SK-N-SH (cell line): ENCODE measurements around the gene MAPK12. TPM values are rescaled to one million over a fixed set of nuclear protein-coding genes. Genes with fewer than 3 reads are reported as not detected.

Source experiments
- CTCF ChIA-PET: fragments of 300-600, 350-600 bp; formaldehyde crosslinking; extraction: SDS; loops from one replicate; lab custom pipeline; 2021; lab: Yijun Ruan, JAX
- POLR2A ChIA-PET: fragments of 350-600 bp; sonication (Branson Sonifier 250); formaldehyde crosslinking; extraction: SDS; loops from one replicate; lab custom pipeline; 2020; ENCODE audit warnings: antibody characterized with exemption, inconsistent platforms; lab: Yijun Ruan, JAX
- DNase-seq: peaks from one replicate; pipeline ENCODE4 v3.0.0; 2012
- H2AFZ ChIP-seq: fragments of 200-600 bp; sonication (generic); 2 replicates; pipeline ENCODE4 v1.8.1; 2016; ENCODE audit warnings: antibody characterized with exemption, mild to moderate bottlenecking, low read depth
- H3F3A ChIP-seq: fragments of 200-600 bp; sonication (generic); replicated peaks from 2 replicates; pipeline ENCODE3; 2016; ENCODE audit warnings: antibody characterized with exemption, mild to moderate bottlenecking; ENCODE audit not compliant: insufficient read depth
- H3K27ac ChIP-seq, 2 experiments: fragments of 200-500 bp in 1 of 2; fragments of 200-600 bp in 1 of 2; sonication (Bioruptor generic) in 1 of 2; sonication (generic), shearing (Covaris generic) in 1 of 2; 2 replicates each; pipeline versions ENCODE4 v1.5.1 to v1.6.1; 2014 to 2016; ENCODE audit warnings: low read depth in 2 of 2, inconsistent platforms in 1 of 2, low read length in 1 of 2, mild to moderate bottlenecking in 1 of 2, mixed read lengths in 1 of 2
- H3K27me3 ChIP-seq: fragments of 200-600 bp; sonication (generic), shearing (Covaris generic); 2 replicates; pipeline ENCODE4 v1.6.1; 2016; ENCODE audit warnings: mixed run types; ENCODE audit not compliant: insufficient read depth
- H3K36me3 ChIP-seq, 2 experiments: fragments of 200-500 bp in 1 of 2; fragments of 200-600 bp in 1 of 2; sonication (Bioruptor generic) in 1 of 2; sonication (generic) in 1 of 2; replicated peaks in 1 of 2; 2 replicates each; pipeline versions ENCODE3 to v1.5.1; 2014 to 2016; ENCODE audit warnings: low read length in 1 of 2, mild to moderate bottlenecking in 1 of 2; ENCODE audit not compliant: insufficient read depth in 2 of 2, control insufficient read depth in 1 of 2
- H3K4me1 ChIP-seq, 2 experiments: fragments of 200-500 bp in 1 of 2; fragments of 200-600 bp in 1 of 2; sonication (Bioruptor generic) in 1 of 2; sonication (generic), shearing (Covaris generic) in 1 of 2; 2 replicates each; pipeline versions ENCODE4 v1.5.1 to v1.6.1; 2014 to 2016; ENCODE audit warnings: low read depth in 1 of 2, low read length in 1 of 2, mixed run types in 1 of 2; ENCODE audit not compliant: insufficient read depth in 2 of 2, control insufficient read depth in 1 of 2
- H3K4me2 ChIP-seq: fragments of 200-600 bp; sonication (generic), shearing (Covaris generic); 2 replicates; pipeline ENCODE4 v1.6.1; 2017; ENCODE audit warnings: mixed run types
- H3K4me3 ChIP-seq, 2 experiments: fragments of 200-500 bp in 1 of 2; fragments of 200-600 bp in 1 of 2; sonication (Bioruptor generic) in 1 of 2; sonication (generic), shearing (Covaris generic) in 1 of 2; 2 replicates each; pipeline versions ENCODE4 v1.5.1 to v1.8.1; 2014 to 2016; ENCODE audit warnings: low read depth in 2 of 2, inconsistent platforms in 1 of 2, low read length in 1 of 2, mild to moderate bottlenecking in 1 of 2, mixed read lengths in 1 of 2, moderate library complexity in 1 of 2
- H3K79me2 ChIP-seq: fragments of 200-600 bp; sonication (generic); 2 replicates; pipeline ENCODE4 v1.8.1; 2017; ENCODE audit warnings: mild to moderate bottlenecking; ENCODE audit not compliant: insufficient read depth
- H3K9ac ChIP-seq: fragments of 200-600 bp; sonication (generic); 2 replicates; pipeline ENCODE4 v1.6.1; 2017; ENCODE audit warnings: mixed run types
- H3K9me2 ChIP-seq: fragments of 200-600 bp; sonication (generic); 2 replicates; pipeline ENCODE4 v1.6.1; 2017; ENCODE audit warnings: mixed run types
- H3K9me3 ChIP-seq: fragments of 200-600 bp; sonication (generic); 2 replicates; pipeline ENCODE4 v1.6.1; 2017; ENCODE audit warnings: mixed run types, mild to moderate bottlenecking, moderate library complexity
- H4K20me1 ChIP-seq: fragments of 200-600 bp; sonication (generic); 2 replicates; pipeline ENCODE4 v1.6.1; 2017; ENCODE audit warnings: mild to moderate bottlenecking, mixed run types; ENCODE audit not compliant: insufficient read depth
- ELF1 ChIP-seq: IDR thresholded peaks from 2 replicates; pipeline ENCODE4 v1.4.0; 2012
- EP300 ChIP-seq, 2 experiments: IDR thresholded peaks; 2 replicates each; pipeline versions ENCODE4 v1.4.0 to v1.6.1; 2012; ENCODE audit warnings: borderline replicate concordance in 1 of 2, low read depth in 1 of 2, low read length in 1 of 2
- FOSL2 ChIP-seq: IDR thresholded peaks from 2 replicates; pipeline ENCODE4 v1.4.0; 2012; ENCODE audit warnings: low read depth, mild to moderate bottlenecking, moderate library complexity, borderline replicate concordance
- FOXJ3 ChIP-seq: sonication (generic); formaldehyde crosslinking; IDR thresholded peaks from 2 replicates; pipeline ENCODE4 v1.5.1; 2020; ENCODE audit warnings: mild to moderate bottlenecking, missing genetic modification reagents
- IRF3 ChIP-seq: fragments of 150-350 bp; IDR thresholded peaks from 2 replicates; pipeline ENCODE4 v1.6.1; 2016; ENCODE audit warnings: mild to moderate bottlenecking, low read depth, low read length
- MXI1 ChIP-seq: IDR thresholded peaks from 2 replicates; pipeline ENCODE4 v1.6.1; 2012; ENCODE audit warnings: mild to moderate bottlenecking, low read depth, low read length, improper control_type of control experiment
- NRF1 ChIP-seq: IDR thresholded peaks from 2 replicates; pipeline ENCODE4 v1.6.1; 2012; ENCODE audit warnings: low read depth, mild to moderate bottlenecking, low read length
- POLR2AphosphoS5 ChIP-seq: IDR thresholded peaks from 2 replicates; pipeline ENCODE4 v1.6.1; 2012; ENCODE audit warnings: low read depth, low read length
- RAD21 ChIP-seq: IDR thresholded peaks from 2 replicates; pipeline ENCODE4 v1.6.1; 2012; ENCODE audit warnings: mild to moderate bottlenecking, low read length
- SIN3A ChIP-seq: IDR thresholded peaks from 2 replicates; pipeline ENCODE4 v1.6.1; 2012; ENCODE audit warnings: low read depth, mild to moderate bottlenecking, low read length, moderate library complexity, borderline replicate concordance
- TAF1 ChIP-seq: IDR thresholded peaks from 2 replicates; pipeline ENCODE4 v1.6.1; 2012; ENCODE audit warnings: low read depth, mild to moderate bottlenecking, low read length, moderate library complexity, borderline replicate concordance
- TCF12 ChIP-seq: IDR thresholded peaks from 2 replicates; pipeline ENCODE4 v1.4.0; 2012
- ZBTB33 ChIP-seq: IDR thresholded peaks from 2 replicates; pipeline ENCODE4 v1.4.0; 2012; ENCODE audit warnings: low read depth, borderline replicate concordance
- WGBS: methylation state at CpG from one replicate; pipeline ENCODE4 v1.1.6; 2017; ENCODE audit warnings: low lambda C conversion rate; 5-methylcytosine and 5-hydroxymethylcytosine counted together
- polyA plus RNA-seq, 3 experiments: library from polyadenylated mRNA; depleted of rRNA; stranded (reverse); fragments of >200 nt; gene quantifications; 2 replicates each; pipeline ENCODE4 v1.2.3, GENCODE V29; 2012
- TF ChIP-seq, protein P1 (sequence below): IDR thresholded peaks from 2 replicates; pipeline ENCODE4 v1.4.0; 2012; ENCODE audit warnings: low read depth, borderline replicate concordance
- TF ChIP-seq, protein P2 (sequence below): fragments of 150-350 bp; IDR thresholded peaks from 2 replicates; pipeline ENCODE4 v1.6.1; 2017; ENCODE audit warnings: antibody characterized with exemption, low read length, low read depth, borderline replicate concordance
- TF ChIP-seq, protein P3 (sequence below): fragments of 200-600 bp; sonication (generic); IDR thresholded peaks from 2 replicates; pipeline ENCODE4 v1.6.1; 2017; ENCODE audit warnings: antibody characterized with exemption, mild to moderate bottlenecking, moderate library complexity
- TF ChIP-seq, protein P4 (sequence below): IDR thresholded peaks from 2 replicates; pipeline ENCODE4 v1.4.0; 2012; ENCODE audit warnings: low read depth

MAPK12 gene
- polyA plus RNA-seq, 1 of the 3 experiments (the other 2 are of a cell fraction), result 118 TPM

DNA sequence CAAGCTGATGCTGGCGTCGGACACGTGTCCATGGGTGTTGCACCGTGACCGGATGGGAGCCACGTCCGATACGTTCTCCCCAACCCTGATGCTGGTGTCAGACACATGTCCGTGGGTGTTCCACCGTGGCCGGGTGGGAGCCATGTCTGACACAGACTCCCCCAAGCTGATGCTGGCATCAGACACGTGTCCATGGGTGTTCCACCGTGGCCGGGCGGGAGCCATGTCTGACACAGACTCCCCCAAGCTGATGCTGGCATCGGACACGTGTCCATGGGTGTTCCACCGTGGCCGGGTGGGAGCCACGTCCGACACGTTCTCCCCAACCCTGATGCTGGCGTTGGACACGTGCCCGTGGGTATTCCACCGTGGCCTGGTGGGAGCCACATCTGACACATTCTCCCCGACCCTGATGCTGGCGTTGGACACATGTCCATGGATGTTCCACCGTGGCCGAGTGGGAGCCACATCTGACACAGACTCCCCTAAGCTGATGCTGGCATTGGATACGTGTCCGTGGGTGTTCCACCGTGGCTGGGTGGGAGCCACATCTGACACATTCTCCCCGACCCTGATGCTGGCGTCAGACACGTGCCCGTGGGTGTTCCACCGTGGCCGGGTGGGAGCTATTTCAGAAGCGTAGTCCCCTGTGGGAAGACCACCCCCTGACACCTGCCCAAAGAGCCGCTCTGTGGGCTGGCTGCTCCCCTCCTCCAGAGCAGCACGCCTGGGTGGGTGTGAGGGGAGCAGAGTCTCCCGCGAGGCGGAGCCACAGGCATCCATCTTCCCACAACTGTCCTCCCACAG, 40.7 kb downstream of the MAPK12 start:
- TF ChIP-seq TCF12, result no peak
- TF ChIP-seq MXI1, result no peak
- TF ChIP-seq, protein P1, sequence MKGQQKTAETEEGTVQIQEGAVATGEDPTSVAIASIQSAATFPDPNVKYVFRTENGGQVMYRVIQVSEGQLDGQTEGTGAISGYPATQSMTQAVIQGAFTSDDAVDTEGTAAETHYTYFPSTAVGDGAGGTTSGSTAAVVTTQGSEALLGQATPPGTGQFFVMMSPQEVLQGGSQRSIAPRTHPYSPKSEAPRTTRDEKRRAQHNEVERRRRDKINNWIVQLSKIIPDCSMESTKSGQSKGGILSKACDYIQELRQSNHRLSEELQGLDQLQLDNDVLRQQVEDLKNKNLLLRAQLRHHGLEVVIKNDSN, result no peak
- TF ChIP-seq, protein P2, sequence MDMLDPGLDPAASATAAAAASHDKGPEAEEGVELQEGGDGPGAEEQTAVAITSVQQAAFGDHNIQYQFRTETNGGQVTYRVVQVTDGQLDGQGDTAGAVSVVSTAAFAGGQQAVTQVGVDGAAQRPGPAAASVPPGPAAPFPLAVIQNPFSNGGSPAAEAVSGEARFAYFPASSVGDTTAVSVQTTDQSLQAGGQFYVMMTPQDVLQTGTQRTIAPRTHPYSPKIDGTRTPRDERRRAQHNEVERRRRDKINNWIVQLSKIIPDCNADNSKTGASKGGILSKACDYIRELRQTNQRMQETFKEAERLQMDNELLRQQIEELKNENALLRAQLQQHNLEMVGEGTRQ, result no peak
- TF ChIP-seq, protein P3, sequence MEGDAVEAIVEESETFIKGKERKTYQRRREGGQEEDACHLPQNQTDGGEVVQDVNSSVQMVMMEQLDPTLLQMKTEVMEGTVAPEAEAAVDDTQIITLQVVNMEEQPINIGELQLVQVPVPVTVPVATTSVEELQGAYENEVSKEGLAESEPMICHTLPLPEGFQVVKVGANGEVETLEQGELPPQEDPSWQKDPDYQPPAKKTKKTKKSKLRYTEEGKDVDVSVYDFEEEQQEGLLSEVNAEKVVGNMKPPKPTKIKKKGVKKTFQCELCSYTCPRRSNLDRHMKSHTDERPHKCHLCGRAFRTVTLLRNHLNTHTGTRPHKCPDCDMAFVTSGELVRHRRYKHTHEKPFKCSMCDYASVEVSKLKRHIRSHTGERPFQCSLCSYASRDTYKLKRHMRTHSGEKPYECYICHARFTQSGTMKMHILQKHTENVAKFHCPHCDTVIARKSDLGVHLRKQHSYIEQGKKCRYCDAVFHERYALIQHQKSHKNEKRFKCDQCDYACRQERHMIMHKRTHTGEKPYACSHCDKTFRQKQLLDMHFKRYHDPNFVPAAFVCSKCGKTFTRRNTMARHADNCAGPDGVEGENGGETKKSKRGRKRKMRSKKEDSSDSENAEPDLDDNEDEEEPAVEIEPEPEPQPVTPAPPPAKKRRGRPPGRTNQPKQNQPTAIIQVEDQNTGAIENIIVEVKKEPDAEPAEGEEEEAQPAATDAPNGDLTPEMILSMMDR, result no peak
- no peak for TF ChIP-seq TAF1
- no peak for TF ChIP-seq RAD21
- no peak for TF ChIP-seq SIN3A
- no peak for TF ChIP-seq NRF1
- TF ChIP-seq FOXJ3, result no peak
- TF ChIP-seq ELF1, result no peak
- TF ChIP-seq ZBTB33, result no peak
- TF ChIP-seq FOSL2, result no peak
- no peak for TF ChIP-seq EP300 (IDR thresholded peaks at IDR 0.05; ENCODE audit: borderline replicate concordance in 1 of 2, low read depth in 1 of 2, low read length in 1 of 2)
- TF ChIP-seq IRF3, result no peak
- no peak for TF ChIP-seq POLR2AphosphoS5
- TF ChIP-seq, protein P4, sequence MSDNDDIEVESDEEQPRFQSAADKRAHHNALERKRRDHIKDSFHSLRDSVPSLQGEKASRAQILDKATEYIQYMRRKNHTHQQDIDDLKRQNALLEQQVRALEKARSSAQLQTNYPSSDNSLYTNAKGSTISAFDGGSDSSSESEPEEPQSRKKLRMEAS, result no peak
- peaks cover 0 to 11% of the 10 kb centered on the region in 2 experiments; a peak in 1 of 4 replicates for H3K4me1 ChIP-seq
- peaks cover 10% of the 10 kb centered on the region; the same call in 1 of the 2 replicates for H4K20me1 ChIP-seq
- DNase-seq, result no peak
- H3K9ac ChIP-seq, result no peak overlapping the region
- peaks cover 3 to 78% of the 10 kb centered on the region in 2 experiments for H3K36me3 ChIP-seq
- no peaks in the 10 kb centered on the region for H3K27me3 ChIP-seq
- no peak overlapping the region for H2AFZ ChIP-seq
- no peaks in the 10 kb centered on the region for H3K9me2 ChIP-seq
- no peak overlapping the region for H3K27ac ChIP-seq
- no peaks in the 10 kb centered on the region for H3K9me3 ChIP-seq
- H3F3A ChIP-seq, result no peaks in the 10 kb centered on the region
- H3K4me2 ChIP-seq, result no peak overlapping the region
- no peaks in the 10 kb centered on the region for H3K79me2 ChIP-seq
- WGBS, result 95% methylated on average over 20 of the region's 45 CpGs
- POLR2A ChIA-PET, result no interaction called here
- CTCF ChIA-PET, result interaction anchor here (0.5 to 1.9 kb wide), 9 partner anchors 8 to 73 kb away, joined by 3 to 6 read pairs (median 3); no protein-coding TSS in a partner anchor
- H3K4me3 ChIP-seq, result no peak overlapping the region
